ENCODE results near the gene CLSTN1.

Gene CLSTN1

DNA sequence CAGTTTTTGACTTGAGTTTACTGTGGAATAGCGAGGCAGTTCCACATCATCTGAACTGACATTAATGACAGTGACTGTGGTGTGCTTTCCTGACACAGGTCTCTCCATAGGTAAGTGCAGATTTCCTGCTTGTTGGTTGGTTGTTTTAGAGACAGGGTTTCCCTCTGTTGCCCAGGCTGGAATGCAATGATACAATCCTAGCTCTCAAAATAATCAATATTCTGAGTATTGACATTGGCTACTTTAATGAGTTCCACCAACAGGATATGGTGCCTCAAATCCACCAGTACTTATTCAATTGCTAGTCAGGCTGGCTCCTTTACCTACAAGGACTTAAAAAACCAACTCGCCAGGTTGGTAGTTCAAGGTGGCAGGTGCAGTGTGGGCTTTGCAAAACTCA lies 63.8 kb downstream of the CLSTN1 start:
- no peak for ATAC-seq

GRCh38 chr1:9758559-9759121 lies 65.1 kb downstream of the CLSTN1 start:
- ATAC-seq, result no peak
- TF ChIP-seq BACH2 (CRISPR knock-in tag; IDR thresholded peaks at IDR 0.05; ENCODE audit: borderline replicate concordance) (no peak), OSR1 (CRISPR knock-in tag; IDR thresholded peaks at IDR 0.05) (no peak), ZNF565 (CRISPR knock-in tag; conservative IDR thresholded peaks at IDR 0.05; ENCODE audit: low read depth) (no peak), ARNTL (CRISPR knock-in tag; IDR thresholded peaks at IDR 0.05; ENCODE audit: borderline replicate concordance, low read depth) (no peak), ISL1 (CRISPR knock-in tag; IDR thresholded peaks at IDR 0.05) (no peak), ESRRG (CRISPR knock-in tag; IDR thresholded peaks at IDR 0.05) (no peak), CSDC2 (CRISPR knock-in tag; IDR thresholded peaks at IDR 0.05) (no peak), SNAI2 (CRISPR knock-in tag; IDR thresholded peaks at IDR 0.05) (no peak), ZNF70 (CRISPR knock-in tag; IDR thresholded peaks at IDR 0.05) (no peak), ZNF8 (CRISPR knock-in tag; IDR thresholded peaks at IDR 0.05) (no peak), ZFP3 (CRISPR knock-in tag; IDR thresholded peaks at IDR 0.05) (no peak), TOX (CRISPR knock-in tag; IDR thresholded peaks at IDR 0.05; ENCODE audit: borderline replicate concordance) (no peak), ZFP30 (CRISPR knock-in tag; IDR thresholded peaks at IDR 0.05) (no peak), GLIS3 (CRISPR knock-in tag; IDR thresholded peaks at IDR 0.05) (no peak), CREB5 (CRISPR knock-in tag; IDR thresholded peaks at IDR 0.05; ENCODE audit: low read depth) (no peak), RARB (CRISPR knock-in tag; IDR thresholded peaks at IDR 0.05) (no peak), POU6F1 (CRISPR knock-in tag; IDR thresholded peaks at IDR 0.05; ENCODE audit: borderline replicate concordance, low read depth) (no peak)
- TF ChIP-seq, protein P1, sequence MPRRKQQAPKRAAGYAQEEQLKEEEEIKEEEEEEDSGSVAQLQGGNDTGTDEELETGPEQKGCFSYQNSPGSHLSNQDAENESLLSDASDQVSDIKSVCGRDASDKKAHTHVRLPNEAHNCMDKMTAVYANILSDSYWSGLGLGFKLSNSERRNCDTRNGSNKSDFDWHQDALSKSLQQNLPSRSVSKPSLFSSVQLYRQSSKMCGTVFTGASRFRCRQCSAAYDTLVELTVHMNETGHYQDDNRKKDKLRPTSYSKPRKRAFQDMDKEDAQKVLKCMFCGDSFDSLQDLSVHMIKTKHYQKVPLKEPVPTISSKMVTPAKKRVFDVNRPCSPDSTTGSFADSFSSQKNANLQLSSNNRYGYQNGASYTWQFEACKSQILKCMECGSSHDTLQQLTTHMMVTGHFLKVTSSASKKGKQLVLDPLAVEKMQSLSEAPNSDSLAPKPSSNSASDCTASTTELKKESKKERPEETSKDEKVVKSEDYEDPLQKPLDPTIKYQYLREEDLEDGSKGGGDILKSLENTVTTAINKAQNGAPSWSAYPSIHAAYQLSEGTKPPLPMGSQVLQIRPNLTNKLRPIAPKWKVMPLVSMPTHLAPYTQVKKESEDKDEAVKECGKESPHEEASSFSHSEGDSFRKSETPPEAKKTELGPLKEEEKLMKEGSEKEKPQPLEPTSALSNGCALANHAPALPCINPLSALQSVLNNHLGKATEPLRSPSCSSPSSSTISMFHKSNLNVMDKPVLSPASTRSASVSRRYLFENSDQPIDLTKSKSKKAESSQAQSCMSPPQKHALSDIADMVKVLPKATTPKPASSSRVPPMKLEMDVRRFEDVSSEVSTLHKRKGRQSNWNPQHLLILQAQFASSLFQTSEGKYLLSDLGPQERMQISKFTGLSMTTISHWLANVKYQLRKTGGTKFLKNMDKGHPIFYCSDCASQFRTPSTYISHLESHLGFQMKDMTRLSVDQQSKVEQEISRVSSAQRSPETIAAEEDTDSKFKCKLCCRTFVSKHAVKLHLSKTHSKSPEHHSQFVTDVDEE (CRISPR knock-in tag; IDR thresholded peaks at IDR 0.05), result no peak

More for the DNA sequence above, 63.8 kb downstream of the CLSTN1 start:
- TF ChIP-seq CSDC2 (CRISPR knock-in tag; IDR thresholded peaks at IDR 0.05), result no peak
- TF ChIP-seq PPARA (CRISPR knock-in tag; IDR thresholded peaks at IDR 0.05; ENCODE audit: borderline replicate concordance), result no peak
- no peak for TF ChIP-seq ARNTL (CRISPR knock-in tag; IDR thresholded peaks at IDR 0.05; ENCODE audit: borderline replicate concordance, low read depth)
- no peak for TF ChIP-seq TOX (CRISPR knock-in tag; IDR thresholded peaks at IDR 0.05; ENCODE audit: borderline replicate concordance)
- no peak for TF ChIP-seq ZC3H10 (CRISPR knock-in tag; IDR thresholded peaks at IDR 0.05)
- no peak for TF ChIP-seq GLIS3 (CRISPR knock-in tag; IDR thresholded peaks at IDR 0.05)
- TF ChIP-seq OSR1 (CRISPR knock-in tag; IDR thresholded peaks at IDR 0.05), result no peak
- TF ChIP-seq POU6F1 (CRISPR knock-in tag; IDR thresholded peaks at IDR 0.05; ENCODE audit: borderline replicate concordance, low read depth), result no peak
- no peak for TF ChIP-seq RARB (CRISPR knock-in tag; IDR thresholded peaks at IDR 0.05)
- no peak for TF ChIP-seq BACH2 (CRISPR knock-in tag; IDR thresholded peaks at IDR 0.05; ENCODE audit: borderline replicate concordance)
- TF ChIP-seq ZNF8 (CRISPR knock-in tag; IDR thresholded peaks at IDR 0.05), result no peak
- no peak for TF ChIP-seq TCF4 (CRISPR knock-in tag; IDR thresholded peaks at IDR 0.05; ENCODE audit: borderline replicate concordance)
- TF ChIP-seq, protein P1 (CRISPR knock-in tag; IDR thresholded peaks at IDR 0.05), result no peak
- TF ChIP-seq ZNF70 (CRISPR knock-in tag; IDR thresholded peaks at IDR 0.05), result no peak
